HCT116 (cell line): Measurements from ENCODE around the gene SCO1. TPM values are rescaled to one million over a fixed set of nuclear protein-coding genes. Genes with fewer than 3 reads are reported as not detected.

Experiments
- ATAC-seq: fragments of 200-7000 bp; cut with Tn5 transposase; 2 replicates; pipeline ENCODE4 v1.9.1; 2020; ENCODE audit warnings: mild to moderate bottlenecking, moderate library complexity
- BruUV-seq: library from RNA; stranded (reverse); fragments of 400-500 nt; replicated peaks from 2 replicates; lab custom pipeline; 2021; lab: Mats Ljungman, UMichigan
- CTCF ChIA-PET: fragments of 300-600 bp; sonication (Branson Sonifier 250); formaldehyde crosslinking; loops from one replicate; lab custom pipeline; 2021; ENCODE audit warnings: antibody characterized with exemption; lab: Charles Lee
- POLR2A ChIA-PET: fragments of 300-600, 350-600 bp; sonication (Branson Sonifier 250); formaldehyde crosslinking; loops from one replicate; lab custom pipeline; 2021; ENCODE audit warnings: antibody characterized with exemption; lab: Charles Lee
- RAD21 ChIA-PET, 2 experiments: fragments of 300-600 bp; sonication (Branson Sonifier 250); formaldehyde crosslinking; loops; one replicate each; lab custom pipeline; 2023; ENCODE audit warnings: low total read pairs in 2 of 2; ENCODE audit not compliant: uncharacterized antibody in 2 of 2, unreplicated experiment in 2 of 2, low non-redundant PET in 1 of 2; lab: Charles Lee
- DNase-seq: peaks from one replicate; pipeline ENCODE4 v3.0.0-alpha.2; 2010; ENCODE audit warnings: low read depth, low spot score
- H2AFZ ChIP-seq: fragments of 200-600 bp; shearing (Covaris generic), sonication (generic); 2 replicates; pipeline ENCODE4 v1.6.1; 2017; ENCODE audit warnings: low read depth, mixed run types, mixed read lengths, antibody characterized with exemption, low read length; ENCODE audit not compliant: poor library complexity, severe bottlenecking
- H3K27ac ChIP-seq: 2 replicates; pipeline ENCODE4 v1.5.1; 2012; ENCODE audit warnings: low read depth, low read length
- H3K27me3 ChIP-seq: fragments of 200-600 bp; sonication (generic); 2 replicates; pipeline ENCODE4 v1.6.1; 2016; ENCODE audit warnings: mixed run types, low read length, mixed read lengths; ENCODE audit not compliant: insufficient read depth
- H3K36me3 ChIP-seq, 2 experiments: fragments of 200-500 bp in 1 of 2; fragments of 200-600 bp in 1 of 2; sonication (Bioruptor generic) in 1 of 2; sonication (generic) in 1 of 2; 2 replicates each; pipeline versions ENCODE4 v1.5.1 to v1.6.1; 2014 to 2016; ENCODE audit warnings: low read length in 2 of 2, inconsistent platforms in 1 of 2, mixed read lengths in 1 of 2, mixed run types in 1 of 2; ENCODE audit not compliant: insufficient read depth in 2 of 2, control insufficient read depth in 1 of 2
- H3K4me1 ChIP-seq, 2 experiments: fragments of 200-600 bp in 1 of 2; sonication (generic) in 1 of 2; 2 replicates each; pipeline versions ENCODE4 v1.5.1 to v1.6.1; 2012 to 2017; ENCODE audit warnings: low read length in 2 of 2, inconsistent platforms in 1 of 2, mild to moderate bottlenecking in 1 of 2, mixed read lengths in 1 of 2, mixed run types in 1 of 2, moderate library complexity in 1 of 2; ENCODE audit not compliant: insufficient read depth in 2 of 2, control insufficient read depth in 1 of 2
- H3K4me2 ChIP-seq: fragments of 200-600 bp; sonication (generic); 2 replicates; pipeline ENCODE4 v1.6.1; 2017; ENCODE audit warnings: mixed run types, low read length, mixed read lengths
- H3K4me3 ChIP-seq, 2 experiments: fragments of 200-600 bp in 1 of 2; sonication (generic) in 1 of 2; replicated peaks in 1 of 2; 2 replicates each; pipeline ENCODE4 v1.5.1; 2011 to 2016; ENCODE audit warnings: low read length in 2 of 2, control low read depth in 1 of 2, low read depth in 1 of 2, mild to moderate bottlenecking in 1 of 2, mixed read lengths in 1 of 2, mixed run types in 1 of 2
- H3K79me2 ChIP-seq: fragments of 200-600 bp; sonication (generic); 2 replicates; pipeline ENCODE4 v1.6.1; 2017; ENCODE audit warnings: mild to moderate bottlenecking, mixed run types, low read length, moderate library complexity, mixed read lengths; ENCODE audit not compliant: insufficient read depth
- H3K9ac ChIP-seq: fragments of 200-600 bp; sonication (generic); 2 replicates; pipeline ENCODE4 v1.6.1; 2016; ENCODE audit warnings: low read length, mixed read lengths
- H3K9me2 ChIP-seq: fragments of 200-600 bp; sonication (generic), shearing (Covaris generic); 2 replicates; pipeline ENCODE4 v1.6.1; 2017; ENCODE audit warnings: mixed run types, mild to moderate bottlenecking, moderate library complexity; ENCODE audit not compliant: insufficient read depth
- H3K9me3 ChIP-seq, 2 experiments: fragments of 200-500 bp in 1 of 2; fragments of 200-600 bp in 1 of 2; sonication (Bioruptor generic) in 1 of 2; sonication (generic) in 1 of 2; 2 replicates each; pipeline ENCODE4 v1.6.1; 2014 to 2017; ENCODE audit warnings: low read length in 2 of 2, mixed read lengths in 2 of 2, inconsistent platforms in 1 of 2, low read depth in 1 of 2, mild to moderate bottlenecking in 1 of 2, mixed run types in 1 of 2, moderate library complexity in 1 of 2; ENCODE audit not compliant: control insufficient read depth in 1 of 2, insufficient read depth in 1 of 2
- H4K20me1 ChIP-seq: fragments of 200-600 bp; sonication (generic), shearing (Covaris generic); 2 replicates; pipeline ENCODE4 v1.6.1; 2017; ENCODE audit warnings: mixed run types, mild to moderate bottlenecking, moderate library complexity; ENCODE audit not compliant: insufficient read depth
- SRF ChIP-seq: IDR thresholded peaks from 2 replicates; pipeline ENCODE4 v1.6.1; 2012; ENCODE audit warnings: low read depth
- intact Hi-C: fragments of 100-400 bp; cut with micrococcal nuclease; formaldehyde crosslinking; loops from 2 replicates; pipeline ENCODE4 v1.10.0; 2022
- total RNA-seq: library from RNA; stranded (reverse); gene quantifications from one replicate; pipeline ENCODE4 v1.2.1, GENCODE V29; 2021; ENCODE audit not compliant: unreplicated experiment

The SCO1 gene
- total RNA-seq, 1 experiment from 2014 or later = 35.8 TPM

- Histone ChIP-seq H3K9me2 (no peaks in the 10 kb centered on the region), H3K4me2 (no peak overlapping the region), H3K4me1 (peaks cover 0 to 5% of the 10 kb centered on the region in 2 experiments; a peak in 2 of 4 replicates), H3K79me2 (no peaks in the 10 kb centered on the region), H3K27me3 (no peaks in the 10 kb centered on the region), H3K27ac (no peak overlapping the region), H3K9ac (no peak overlapping the region), H3K9me3 (no peaks in the 10 kb centered on the region), H2AFZ (no peak overlapping the region), H3K36me3 (no peaks in the 10 kb centered on the region), H3K4me3 (no peak overlapping the region), H4K20me1 (no peaks in the 10 kb centered on the region)
- ChIA-PET POLR2A (no interaction called here), CTCF (interaction anchor here (1.4 to 2.4 kb wide), 2 partner anchors 8 to 327 kb away, joined by 3 to 5 read pairs; no protein-coding TSS in a partner anchor), RAD21 (no interaction called here)
- DNase-seq = no peak
- no peak for TF ChIP-seq SRF
- intact Hi-C loops = no loop called here
- no TSS peak for BruUV-seq
- no peak for ATAC-seq
Observed at GRCh38 chr17:10622617-10623485, 74.5 kb downstream of the SCO1 start.

Other genes starting within 250 kb of the SCO1 start
- not detected for gene MYH4, start 228.0 kb downstream of the SCO1 start, total RNA-seq
- gene MYH1, start 179.0 kb downstream of the SCO1 start, total RNA-seq = not detected
- gene MYH2, start 147.9 kb downstream of the SCO1 start, total RNA-seq = not detected
- 1.6 TPM for gene MYH3, start 40.2 kb downstream of the SCO1 start, total RNA-seq
- 7.9 TPM for gene ADPRM, start 61 bp upstream of the SCO1 start, total RNA-seq
- not detected for gene TMEM220, start 32.5 kb upstream of the SCO1 start, total RNA-seq
- not detected for gene TMEM238L, start 106.6 kb upstream of the SCO1 start, total RNA-seq
- gene PIRT, start 140.6 kb upstream of the SCO1 start, total RNA-seq = not detected